Measurements from ENCODE around the gene SURF1.
"Not testable (repeated sequence)": the region's sequence is repeated elsewhere in the genome, so short reads cannot be mapped to it uniquely, and the experiment has no call there.

SURF1 gene

DNA sequence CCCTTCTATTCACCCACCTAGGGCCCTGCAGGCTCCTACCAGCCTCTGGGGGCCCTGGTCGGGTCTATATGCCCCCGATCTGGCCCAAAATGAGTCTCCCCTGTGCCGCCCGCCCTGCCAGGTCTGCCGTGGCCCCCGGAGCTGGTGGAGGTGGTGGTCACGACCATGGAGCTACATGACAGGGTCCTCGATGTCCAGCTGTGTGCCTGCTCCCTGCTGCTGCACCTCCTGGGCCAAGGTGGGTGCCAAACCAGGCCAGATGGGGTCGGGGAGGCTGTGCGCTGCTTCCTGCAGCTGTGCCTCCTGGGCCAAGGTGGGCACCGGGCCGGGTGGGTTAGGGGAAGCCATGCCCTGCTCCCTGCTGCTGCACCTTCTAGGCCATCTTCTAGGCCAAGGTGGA, 44.0 kb upstream of the SURF1 start:
- no peak overlapping the region for H3K4me3 ChIP-seq (ENCODE audit: low read depth, low read length)
- no peak for DNase-seq (ENCODE audit: low read depth)
- TF ChIP-seq CTCF (conservative IDR thresholded peaks at IDR 0.05; ENCODE audit: low read depth, low read length): no peak

GRCh38 chr9:133397895-133398294, 41.6 kb upstream of the SURF1 start:
- no peak overlapping the region for H3K4me3 ChIP-seq (ENCODE audit: low read depth, low read length)
- DNase-seq (ENCODE audit: low read depth): no peak
- TF ChIP-seq CTCF (conservative IDR thresholded peaks at IDR 0.05; ENCODE audit: low read depth, low read length): no peak

GRCh38 chr9:133397370-133397769, 41.1 kb upstream of the SURF1 start:
- DNase-seq (ENCODE audit: low read depth): no peak
- no peak overlapping the region for H3K4me3 ChIP-seq (ENCODE audit: low read depth, low read length)
- TF ChIP-seq CTCF (conservative IDR thresholded peaks at IDR 0.05; ENCODE audit: low read depth, low read length): no peak

- H3K4me3 ChIP-seq (ENCODE audit: low read depth, low read length): no peak overlapping the region
- peak; percentile 56 for TF ChIP-seq CTCF (conservative IDR thresholded peaks at IDR 0.05; ENCODE audit: low read depth, low read length)
- peak; percentile 26 for DNase-seq (ENCODE audit: low read depth)
Measured at GRCh38 chr9:133396952-133397351, 40.7 kb upstream of the SURF1 start.

DNA sequence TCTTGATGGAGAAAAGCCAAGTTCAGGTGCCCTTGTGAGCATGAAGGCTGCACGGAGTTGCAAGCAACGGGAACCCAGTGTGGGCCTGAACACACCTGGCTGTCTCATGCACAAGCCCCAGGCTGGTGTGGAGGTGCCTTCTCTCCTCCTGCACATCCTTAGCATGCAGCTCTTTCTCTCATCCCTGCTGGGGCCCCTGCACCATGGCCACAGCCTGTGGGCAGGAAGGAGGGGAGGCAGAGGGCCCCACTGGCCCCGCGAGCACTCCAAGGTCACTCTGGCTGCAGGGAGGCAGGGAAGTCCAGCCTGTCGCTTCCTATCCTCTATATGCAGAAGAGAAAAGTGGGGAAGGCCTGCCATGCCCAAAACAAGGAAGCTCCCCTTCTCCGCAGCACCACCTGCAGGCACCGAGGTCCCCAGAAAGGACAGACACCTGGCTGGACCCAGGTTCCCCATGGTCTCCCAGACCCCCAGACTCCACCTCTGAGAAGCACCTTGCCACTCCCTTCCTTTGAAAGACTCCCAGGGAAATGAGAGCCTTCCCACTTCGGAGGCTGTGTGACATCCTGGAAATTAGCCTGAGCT, 38.5 kb upstream of the SURF1 start:
- no peak overlapping the region for H3K4me3 ChIP-seq (ENCODE audit: low read depth, low read length)
- DNase-seq (ENCODE audit: low read depth): no peak
- no peak for TF ChIP-seq CTCF (conservative IDR thresholded peaks at IDR 0.05; ENCODE audit: low read depth, low read length)

- H3K4me3 ChIP-seq (ENCODE audit: low read depth, low read length): no peak overlapping the region
- no peak for TF ChIP-seq CTCF (conservative IDR thresholded peaks at IDR 0.05; ENCODE audit: low read depth, low read length)
- no peak for DNase-seq (ENCODE audit: low read depth)
Measured at GRCh38 chr9:133393399-133393798, 37.1 kb upstream of the SURF1 start.

DNA sequence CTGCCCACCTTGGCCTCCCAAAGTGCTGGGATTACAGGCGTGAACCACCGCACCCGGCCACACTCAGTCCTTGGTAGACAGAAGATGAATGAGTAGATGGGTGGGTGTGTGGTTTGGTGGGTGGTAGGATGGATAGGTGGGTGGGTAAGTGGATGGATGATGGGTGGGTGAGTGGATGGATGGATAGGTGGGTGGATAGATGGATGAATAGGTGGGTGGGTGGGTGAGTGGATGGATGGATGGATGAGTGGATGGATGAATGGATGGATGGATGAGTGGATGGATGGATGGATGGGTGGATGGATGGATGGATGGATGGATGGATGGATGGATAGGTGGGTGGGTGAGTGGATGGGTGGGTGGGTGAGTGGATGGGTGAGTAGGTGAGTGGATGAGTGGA, 36.0 kb upstream of the SURF1 start:
- not testable (repeated sequence) for DNase-seq (ENCODE audit: low read depth); H3K4me3 ChIP-seq (ENCODE audit: low read depth, low read length)

DNA sequence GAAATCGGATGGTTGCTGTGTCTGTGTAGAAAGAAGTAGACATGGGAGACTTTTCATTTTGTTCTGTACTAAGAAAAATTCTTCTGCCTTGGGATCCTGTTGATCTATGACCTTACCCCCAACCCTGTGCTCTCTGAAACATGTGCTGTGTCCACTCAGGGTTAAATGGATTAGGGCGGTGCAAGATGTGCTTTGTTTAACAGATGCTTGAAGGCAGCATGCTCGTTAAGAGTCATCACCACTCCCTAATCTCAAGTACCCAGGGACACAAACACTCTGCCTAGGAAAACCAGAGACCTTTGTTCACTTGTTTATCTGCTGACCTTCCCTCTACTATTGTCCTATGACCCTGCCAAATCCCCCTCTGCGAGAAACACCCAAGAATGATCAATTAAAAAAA, 35.2 kb upstream of the SURF1 start:
- not testable (repeated sequence) for H3K4me3 ChIP-seq (ENCODE audit: low read depth, low read length); DNase-seq (ENCODE audit: low read depth)
